ENCODE results near the gene ALDOC.
A peak's percentile ranks its signal among the peaks of the same experiment; 100 is the strongest.
"Not testable (repeated sequence)": the region's sequence is repeated elsewhere in the genome, so short reads cannot be mapped to it uniquely, and the experiment has no call there.

ALDOC gene

DNA sequence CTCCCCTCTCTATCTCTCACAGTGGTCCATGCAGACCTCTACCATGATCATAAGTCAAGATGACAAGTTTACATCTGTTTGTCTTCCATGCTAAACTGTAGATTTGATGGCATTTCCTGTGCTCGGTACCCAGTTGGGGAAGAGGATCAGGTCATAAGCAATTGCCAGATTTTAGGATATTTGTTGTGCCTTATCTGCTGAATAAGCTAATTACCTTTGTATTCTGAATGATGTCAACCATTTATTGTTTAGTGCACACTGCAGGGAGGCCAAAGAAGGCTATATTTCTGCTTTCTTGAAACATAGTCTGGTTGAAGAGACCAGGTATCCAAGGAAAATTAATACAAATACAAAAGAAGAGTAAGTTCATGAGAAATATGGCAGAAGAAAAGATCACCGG is 5.8 kb upstream of the ALDOC start:
- DNase-seq (ENCODE audit: low read depth) = no peak

DNA sequence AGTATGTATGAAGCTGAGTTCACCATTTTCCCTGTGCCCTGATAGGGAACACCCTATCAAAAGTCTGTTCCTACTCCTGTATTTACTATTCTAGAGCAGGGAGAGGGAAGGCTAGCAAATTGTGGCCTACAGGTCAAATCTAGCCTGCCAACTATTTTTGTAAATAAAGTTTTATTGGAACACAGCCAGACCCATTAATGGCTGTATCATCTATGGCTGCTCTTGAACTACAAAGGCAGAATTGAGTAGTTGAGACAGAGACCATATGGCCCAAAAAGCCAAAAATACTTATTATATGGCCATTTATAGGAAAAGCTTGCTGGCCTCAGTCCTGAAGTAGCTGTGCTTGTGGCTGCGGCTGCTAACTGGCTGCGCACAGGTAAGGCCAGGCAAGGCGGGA is 4.3 kb upstream of the ALDOC start:
- no peak for DNase-seq (ENCODE audit: low read depth)

DNA sequence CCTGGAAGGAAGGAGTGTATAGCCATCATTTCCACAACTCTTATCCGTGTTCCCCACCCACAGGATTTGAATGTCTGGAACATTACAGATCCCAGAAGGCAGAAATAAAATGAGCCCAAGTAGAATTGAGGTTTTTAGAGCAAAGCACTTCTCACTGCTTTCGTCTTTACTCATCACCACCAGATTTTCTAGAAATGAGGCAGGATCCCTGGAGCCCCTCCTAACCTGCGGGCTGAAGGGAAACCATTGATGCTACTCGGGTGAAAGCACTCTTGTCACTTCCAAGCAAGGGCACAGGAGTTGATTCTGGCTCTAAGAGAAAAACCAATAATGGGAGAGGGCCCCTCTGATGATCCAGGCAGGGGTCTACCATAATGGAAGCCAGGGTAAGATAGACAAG is 2.8 kb upstream of the ALDOC start:
- DNase-seq (ENCODE audit: low read depth) = no peak

DNA sequence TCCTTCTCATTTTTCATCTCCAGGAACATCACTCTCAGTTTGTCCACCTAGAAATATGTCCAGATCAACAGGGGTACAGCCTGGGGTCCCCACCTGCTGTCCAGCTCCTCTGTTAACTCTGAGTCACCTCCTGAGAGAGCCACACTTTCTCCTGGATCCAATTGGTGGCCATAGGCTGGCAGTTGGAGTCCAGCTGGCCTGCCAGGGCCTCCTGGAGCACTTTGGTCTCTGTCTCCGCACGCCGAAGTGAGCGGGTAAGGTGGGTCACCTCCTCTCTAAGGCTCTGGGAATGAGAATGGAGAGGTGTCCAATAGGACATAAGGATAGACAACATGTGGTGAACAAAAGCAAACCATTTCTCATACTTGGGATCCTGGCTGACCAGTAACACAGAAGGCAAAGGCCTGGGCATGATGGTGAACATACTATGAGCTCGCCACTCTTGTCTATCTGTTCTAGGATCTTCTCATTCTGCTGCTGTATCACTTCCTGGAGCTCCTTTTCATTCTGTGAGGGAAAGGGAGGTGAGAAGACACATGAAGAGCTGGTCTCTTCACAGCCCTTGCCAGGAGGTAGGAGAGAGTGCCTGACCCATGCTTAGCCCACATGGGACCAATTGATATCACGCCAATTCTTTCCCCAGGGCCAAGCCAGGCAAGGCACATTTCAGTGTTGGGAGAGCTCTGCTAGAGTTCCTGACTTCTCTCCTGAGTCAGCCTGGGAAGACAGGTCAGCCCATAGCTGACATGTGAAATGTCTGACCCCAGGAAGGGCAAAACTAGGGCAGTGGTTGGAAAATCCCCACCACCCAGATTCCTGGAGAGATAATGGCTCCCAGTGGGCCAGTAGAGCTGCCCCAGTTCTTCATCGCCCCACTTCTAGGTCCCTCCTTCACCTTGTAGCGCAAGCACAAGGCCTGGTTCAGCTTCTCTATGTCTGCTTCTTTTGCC is 1.8 kb upstream of the ALDOC start:
- DNase-seq (ENCODE audit: low read depth) = no peak

DNA sequence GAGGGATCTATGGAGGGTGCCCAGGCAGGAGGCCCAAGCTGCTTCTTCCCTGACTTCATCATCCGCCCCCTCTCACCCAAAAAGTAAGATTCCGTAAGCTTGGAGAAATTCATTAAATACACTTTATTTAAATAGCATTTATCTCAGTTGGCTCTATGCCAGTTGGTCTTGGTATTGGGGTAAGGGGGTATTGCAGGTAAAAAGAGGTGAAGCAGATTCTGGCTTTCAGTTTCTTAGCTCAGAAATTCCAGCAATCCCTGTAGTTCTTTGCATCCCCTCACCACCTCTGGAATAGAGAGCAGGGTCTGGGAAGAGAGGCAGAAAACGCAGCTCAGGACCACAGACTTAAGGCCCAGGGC is 750 bp upstream of the ALDOC start:
- DNase-seq (ENCODE audit: low read depth) = no peak

DNA sequence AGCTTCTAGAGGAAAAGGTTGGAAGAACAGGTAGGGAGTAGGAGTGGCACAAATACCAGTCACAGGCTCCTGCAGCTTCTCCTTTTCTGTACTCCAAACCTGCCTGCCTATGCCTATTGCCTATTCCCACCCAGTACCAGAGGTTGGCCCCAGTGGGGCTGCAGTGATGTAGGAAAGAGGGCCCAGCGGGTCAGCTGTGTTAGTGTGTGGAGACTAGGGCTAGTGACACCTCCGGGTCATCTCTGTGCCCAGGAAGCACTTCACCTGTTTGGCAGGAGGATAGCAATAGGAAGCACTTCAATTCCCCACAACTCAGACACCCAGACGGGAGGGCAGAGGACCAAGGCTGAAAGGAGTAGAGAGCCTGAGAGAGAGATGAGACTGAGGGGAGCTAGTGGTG is 679 bp downstream of the ALDOC start:
- DNase-seq (ENCODE audit: low read depth) = not testable (repeated sequence)

DNA sequence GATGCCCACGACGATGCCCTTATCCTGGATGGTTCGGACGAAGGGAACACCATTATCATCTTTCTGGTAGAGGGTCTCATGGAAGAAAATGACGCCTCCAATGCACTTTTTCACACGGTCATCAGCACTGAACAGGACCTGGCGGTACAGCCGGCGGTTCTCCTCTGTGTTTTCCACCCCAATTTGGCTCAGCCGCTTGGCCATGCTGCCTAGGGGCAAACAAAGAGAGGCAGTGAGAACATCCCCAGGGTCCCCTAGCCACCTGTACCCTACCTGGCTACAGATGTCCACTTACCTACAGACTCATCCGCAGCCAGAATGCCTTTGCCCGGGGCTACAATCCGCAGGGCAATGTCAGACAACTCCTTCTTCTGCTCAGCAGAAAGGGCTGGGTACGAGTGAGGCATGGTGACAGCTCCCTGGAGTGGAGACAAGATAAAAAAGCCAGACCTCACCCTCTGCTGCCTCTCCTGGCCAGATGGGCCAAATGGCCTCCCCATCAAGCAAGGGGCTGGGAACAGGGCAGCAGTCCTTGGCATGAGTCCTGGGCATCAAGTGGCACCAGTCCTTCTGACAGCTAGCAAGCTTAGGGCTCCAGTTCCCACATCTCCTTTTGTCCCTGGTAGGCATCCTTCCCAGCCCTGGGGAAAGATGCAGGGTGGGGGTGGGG is 1.4 kb downstream of the ALDOC start:
- no peak for DNase-seq (ENCODE audit: low read depth)

DNA sequence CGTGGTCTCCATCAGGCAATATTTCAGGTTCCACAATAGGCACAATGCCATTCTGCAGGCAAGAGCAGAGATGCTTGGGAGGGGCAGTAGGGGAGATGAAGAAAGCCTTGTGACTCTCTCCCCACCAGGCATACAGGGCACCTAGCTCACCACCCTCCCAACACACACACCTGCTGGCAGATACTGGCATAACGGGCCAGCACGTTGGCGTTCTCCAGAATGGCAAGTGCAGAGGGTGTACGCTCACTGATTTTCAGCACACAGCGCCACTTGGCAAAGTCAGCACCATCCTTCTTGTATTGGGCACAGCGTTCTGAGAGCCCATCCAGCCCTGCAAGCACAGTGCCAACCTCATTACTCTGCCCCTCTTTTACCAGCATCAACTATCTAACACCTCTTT is 2.2 kb downstream of the ALDOC start:
- DNase-seq (ENCODE audit: low read depth) = no peak

DNA sequence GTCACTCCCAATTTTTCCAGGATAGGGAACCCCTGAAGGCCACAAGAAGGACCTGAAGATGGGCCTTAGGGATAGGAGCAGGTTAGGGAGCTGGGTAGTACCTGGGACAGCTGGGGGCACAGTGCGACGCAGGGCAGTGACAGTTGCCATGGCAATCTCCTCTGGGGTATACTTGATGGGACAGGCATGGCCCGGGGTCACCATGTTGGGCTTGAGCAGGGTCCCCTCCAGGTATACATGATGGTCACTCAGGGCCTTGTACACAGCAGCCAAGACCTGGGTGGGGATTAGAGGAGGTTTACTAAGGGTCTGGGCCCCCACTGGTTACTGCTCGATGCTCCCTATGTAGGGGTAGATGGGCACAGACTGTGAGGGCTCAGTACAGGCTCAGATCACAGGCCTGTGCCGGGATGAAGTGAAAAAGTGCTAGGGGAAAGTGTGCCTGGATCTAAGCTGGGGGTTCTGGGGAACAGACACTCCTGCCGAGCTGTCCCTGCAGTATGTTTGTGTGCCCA is 2.7 kb downstream of the ALDOC start:
- no peak for DNase-seq (ENCODE audit: low read depth)

DNA sequence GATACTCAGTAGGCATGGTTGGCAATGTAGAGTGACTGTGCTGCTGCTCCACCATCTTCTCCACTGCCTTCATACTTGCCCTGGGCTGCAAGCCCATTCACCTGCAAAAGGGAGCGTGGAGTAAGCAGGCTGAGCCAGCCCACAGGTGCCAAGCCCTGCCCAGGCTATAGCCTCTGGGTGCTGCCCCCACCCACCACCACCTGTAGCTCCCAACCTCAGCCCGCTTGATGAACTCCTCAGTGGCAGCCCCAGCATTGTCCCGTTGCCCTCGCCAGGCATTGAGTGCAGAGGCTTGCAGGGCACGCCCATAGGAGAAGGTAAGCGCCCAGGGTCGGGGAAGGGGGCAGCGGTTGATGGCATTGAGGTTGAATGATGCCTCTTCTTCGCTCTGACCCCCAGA is 3.2 kb downstream of the ALDOC start:
- no peak for DNase-seq (ENCODE audit: low read depth)

DNA sequence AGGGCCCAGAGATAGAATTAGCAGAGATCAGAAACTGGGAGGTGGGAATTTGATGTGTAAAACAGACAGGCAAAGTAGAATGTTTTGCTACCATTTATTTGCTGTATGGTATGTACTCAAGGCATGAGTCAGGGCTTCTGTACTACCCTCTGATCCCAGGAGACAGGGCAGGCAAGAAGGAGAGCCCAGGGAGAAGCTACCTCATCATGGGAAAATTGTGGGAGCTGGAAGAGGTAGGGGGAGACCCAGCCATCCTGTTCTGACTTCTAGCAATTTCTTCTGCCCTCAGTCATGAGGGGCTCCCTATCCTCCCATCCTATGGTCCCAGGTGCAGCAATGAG is 3.7 kb downstream of the ALDOC start:
- no peak for DNase-seq (ENCODE audit: low read depth)

DNA sequence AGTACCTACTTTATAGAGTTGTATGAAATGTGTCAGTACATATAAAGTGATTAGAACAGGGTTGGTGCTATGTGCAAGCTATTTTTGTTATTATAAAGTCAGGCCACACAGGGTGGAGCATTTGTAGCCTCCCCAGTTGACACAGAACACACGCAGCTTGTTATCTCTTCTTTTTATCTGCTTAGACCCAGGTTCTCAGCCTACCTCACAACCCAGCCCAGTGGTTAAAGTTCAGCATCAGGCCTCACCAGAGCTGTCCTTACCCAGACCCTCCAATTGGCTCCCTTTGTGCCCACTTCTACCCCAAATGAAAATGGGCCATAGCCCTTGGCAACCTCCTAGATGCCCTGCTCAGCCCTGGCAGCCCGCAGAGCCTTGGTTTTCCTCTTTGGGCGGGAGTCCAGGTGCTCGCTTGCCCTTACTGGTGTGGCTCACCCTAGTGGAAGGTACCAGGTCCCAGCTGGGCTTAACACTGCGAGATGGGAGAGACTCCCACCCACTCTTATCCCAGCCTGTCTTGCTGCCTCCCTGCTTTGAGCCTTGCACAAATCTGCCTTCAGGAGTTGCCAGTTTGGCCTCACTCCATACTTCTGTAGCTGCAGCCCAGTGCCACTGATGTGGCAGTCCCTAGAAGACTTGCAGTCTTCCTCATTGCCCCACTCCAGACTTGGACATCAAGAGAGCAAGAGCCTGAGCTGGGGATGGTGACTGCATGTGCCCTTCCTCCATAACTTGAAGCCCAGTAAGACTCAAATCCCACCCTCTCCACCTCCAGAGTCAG is 4.2 kb downstream of the ALDOC start:
- DNase-seq (ENCODE audit: low read depth) = no peak

DNA sequence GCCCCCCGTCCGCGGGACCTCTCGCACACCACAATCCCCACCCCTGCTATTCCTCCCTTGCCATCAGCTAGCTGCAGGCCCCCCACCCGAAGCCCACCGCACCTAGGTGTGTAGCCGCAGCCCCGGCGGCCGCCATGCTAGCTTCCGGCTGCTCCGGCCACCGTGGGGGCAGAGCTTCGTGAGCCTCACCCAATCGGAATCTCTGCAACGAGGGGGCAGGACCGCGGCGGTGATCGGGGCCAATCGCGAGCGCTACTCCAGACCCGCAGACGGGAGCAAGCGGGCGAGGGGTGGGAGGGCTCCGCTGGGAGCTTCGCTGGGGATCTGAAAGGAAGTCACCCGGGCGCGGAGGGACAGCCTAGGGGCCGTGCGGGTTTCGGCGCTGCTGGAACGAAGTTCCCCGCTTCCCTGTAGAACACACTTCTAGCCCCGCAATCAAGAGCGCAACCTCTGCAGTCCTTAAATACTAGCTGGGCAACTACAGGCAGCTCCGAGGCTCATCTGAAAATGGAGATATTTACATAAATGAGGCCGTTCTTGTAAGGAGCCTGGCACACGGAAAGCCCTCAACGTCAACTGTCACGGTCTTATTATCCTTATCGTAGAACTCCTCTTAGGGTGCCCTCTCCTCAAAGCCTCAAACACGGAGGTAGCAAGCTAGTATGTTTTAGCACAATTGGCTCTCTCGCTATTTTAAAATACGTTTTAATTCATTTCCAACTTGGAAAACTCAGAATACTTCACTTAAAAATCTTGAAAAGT is 5.2 kb downstream of the ALDOC start, which contains the start of gene PIGS:
Gene PIGS (minus strand): TSS at position 164 of the 762 bp plus-strand sequence. CDS start 28 bp downstream, at position 136.
- peak; percentile 93 for DNase-seq (ENCODE audit: low read depth)

DNA sequence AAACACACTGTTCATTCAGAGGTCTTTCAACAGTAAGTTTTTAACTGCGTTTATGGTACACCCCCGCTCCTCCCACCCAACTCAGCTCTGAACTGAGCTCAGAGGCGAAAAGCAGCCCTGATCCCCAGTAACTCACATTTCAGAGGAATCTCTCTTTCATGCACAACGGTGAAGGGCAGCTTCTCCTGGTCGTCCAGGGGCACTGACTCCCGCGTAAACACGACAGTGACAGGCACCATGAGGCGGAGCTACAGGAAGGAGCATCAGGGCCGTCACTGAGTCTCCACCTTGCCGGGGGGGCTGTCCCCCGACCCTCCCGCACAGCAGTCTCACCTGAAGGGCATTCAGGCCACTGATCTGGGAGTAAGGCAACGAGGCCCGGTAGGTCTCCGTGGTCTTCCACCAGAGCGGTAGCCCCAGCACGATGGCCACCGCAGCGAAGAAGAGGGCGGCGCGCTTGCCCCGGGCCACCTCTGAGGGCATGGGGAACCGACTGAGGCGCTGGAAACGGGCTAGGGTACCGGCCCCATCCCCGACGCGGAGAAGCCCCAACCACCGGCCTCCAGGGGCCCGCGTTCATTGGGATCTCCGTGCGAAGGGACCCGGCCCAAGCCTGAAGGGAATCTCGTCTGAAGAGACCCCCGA is 5.9 kb downstream of the ALDOC start:
- peak; percentile 30 for DNase-seq (ENCODE audit: low read depth)

DNA sequence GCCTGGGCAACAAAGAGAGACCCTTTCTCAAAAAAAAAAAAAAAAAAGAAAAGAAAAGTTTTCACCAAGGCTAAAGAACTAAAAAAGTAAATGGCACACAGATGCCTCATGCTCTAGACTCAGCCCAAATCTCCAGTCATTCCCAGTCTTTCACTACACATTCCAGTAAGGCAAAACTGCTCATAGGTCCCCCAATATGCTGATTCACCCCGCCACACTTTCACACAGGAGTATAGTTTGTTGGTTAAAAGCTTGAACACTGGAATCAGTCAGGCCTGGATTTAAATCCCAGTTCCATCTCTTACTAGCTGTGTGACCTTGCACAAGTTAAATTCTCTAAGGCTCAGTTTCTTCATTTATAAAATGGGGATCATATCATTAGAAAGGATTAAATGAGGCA is 7.2 kb downstream of the ALDOC start:
- no peak for DNase-seq (ENCODE audit: low read depth)

DNA sequence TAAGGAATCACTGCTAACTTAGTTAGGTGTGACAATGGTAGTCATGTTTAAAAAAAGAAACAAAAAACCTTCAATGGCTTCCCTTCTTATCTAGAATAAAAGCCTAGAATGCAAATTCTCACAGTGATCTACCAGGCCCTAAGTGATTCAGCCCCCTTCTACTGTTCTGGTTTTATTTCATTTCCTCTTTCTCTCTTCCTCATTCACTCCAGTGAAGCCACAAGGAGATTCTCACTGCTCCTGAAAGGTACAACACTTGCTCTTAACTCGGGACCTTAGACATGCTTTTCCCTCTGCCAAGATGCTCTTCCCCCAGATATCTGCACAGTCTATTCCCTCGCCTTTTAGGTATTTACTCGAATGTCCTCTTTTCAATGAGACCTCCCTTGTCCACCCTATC is 9.1 kb downstream of the ALDOC start:
- DNase-seq (ENCODE audit: low read depth) = no peak

DNA sequence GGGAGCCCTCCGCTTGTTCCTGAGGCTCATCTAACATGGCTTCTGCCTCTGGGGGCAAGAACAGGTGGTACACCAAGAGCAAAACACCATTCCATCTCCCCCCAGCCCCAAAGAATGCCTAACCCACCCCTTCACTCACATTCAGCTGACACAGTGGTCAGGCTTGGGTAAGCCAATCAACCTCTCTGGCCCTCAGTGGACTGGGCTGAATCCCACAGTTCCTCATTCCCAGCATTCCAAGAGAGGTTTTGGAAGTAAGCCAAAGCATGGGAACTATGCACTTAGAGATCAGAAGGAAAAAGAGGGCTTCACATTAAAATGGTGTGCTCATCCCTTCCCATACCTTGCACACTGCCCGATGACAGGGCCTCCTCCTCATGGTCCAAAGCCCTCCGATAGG is 13.2 kb downstream of the ALDOC start:
- peak; percentile 89 for DNase-seq (ENCODE audit: low read depth)

DNA sequence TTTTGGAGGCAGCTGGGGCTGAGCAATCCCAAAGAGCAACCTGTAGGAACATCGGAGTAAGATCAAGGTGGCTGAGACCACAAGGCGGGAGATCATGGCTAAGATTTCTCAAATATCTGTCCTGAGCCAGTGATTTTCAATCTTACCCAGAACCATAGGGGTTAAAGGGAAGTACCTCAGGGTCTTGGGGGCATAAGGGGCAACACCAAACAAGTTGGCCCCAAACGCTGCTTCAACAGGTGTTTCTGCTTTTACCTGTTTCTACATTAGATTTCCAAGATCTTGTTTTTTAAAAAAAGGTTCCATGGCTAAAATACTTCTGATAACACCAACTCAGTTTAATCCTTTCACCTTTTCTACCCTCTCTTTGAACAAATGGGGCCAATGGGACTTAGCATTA is 21.7 kb downstream of the ALDOC start:
- DNase-seq (ENCODE audit: low read depth) = no peak

DNA sequence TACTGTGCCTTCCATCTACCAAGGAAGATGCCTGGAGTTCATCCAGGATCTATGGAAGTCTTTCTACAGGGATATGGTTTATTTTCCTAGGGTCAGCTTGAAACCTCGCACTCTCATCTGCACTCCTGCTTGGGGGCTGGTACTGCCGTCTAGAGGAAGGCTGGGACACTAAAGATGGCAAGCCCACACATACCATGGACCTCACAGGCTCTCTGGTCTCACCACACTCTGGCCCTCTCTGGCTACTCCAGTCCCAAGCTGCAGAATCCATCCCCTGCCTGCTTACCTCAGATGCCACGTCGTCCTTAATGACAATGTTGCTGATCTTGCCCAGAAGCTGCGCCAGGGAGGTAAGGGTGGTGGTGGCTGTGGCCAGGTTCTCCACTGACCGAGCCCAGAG is 22.1 kb downstream of the ALDOC start:
- DNase-seq (ENCODE audit: low read depth) = peak; percentile 25

DNA sequence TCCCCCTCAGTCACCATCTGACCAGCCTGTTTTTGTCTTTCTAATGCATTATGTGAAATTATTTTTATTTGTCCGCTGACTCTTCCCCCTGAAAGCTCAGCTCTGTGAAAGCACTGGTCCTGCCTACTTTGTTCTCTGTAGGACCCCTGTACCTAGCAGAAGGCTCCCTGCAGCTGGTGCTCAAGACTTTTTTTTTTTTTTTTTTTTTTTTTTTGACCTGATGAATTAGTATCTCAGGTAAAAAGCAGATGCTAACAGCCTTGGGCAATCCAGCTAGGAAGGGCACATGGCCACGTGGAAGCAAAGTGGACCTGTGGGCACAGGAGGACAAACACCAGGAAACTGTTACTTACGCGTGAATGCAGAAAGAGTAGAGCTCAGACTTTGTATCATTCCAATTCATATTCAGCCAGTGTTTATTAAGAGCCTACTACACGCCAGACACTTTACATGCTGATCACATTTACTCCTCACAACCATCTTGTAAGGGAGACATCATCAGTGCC is 23.6 kb downstream of the ALDOC start:
- no peak for DNase-seq (ENCODE audit: low read depth)
